Measurements from ENCODE around the gene CLK4. TPM values are rescaled to one million over a fixed set of nuclear protein-coding genes. Genes with fewer than 3 reads are reported as not detected.
A peak's percentile ranks its signal among the peaks of the same experiment; 100 is the strongest.

Gene CLK4
- total RNA-seq, 4 donors from 2014 or later = 18.4 to 38.3 (median 34.2) TPM

GRCh38 chr5:178573216-178573615 is 53.6 kb downstream of the CLK4 start:
- intact Hi-C loops (cut with DNase I; ENCODE audit: low total_unique reads) = no loop called here
- WGBS, 2 donors = 73% methylated on average over 7 of the region's 7 CpGs

GRCh38 chr5:178572617-178573016 is 54.2 kb downstream of the CLK4 start:
- 93 to 96% methylated on average over 4 of the region's 4 CpGs for WGBS, 2 donors
- no peak overlapping the region for H3K4me3 ChIP-seq (ENCODE audit: low read depth, poor library complexity, severe bottlenecking)
- intact Hi-C loops (cut with DNase I; ENCODE audit: low total_unique reads) = no loop called here
- no peak for DNase-seq (ENCODE audit: low spot score in 2 of 2)
- TF ChIP-seq POLR2A (IDR thresholded peaks at IDR 0.05) (no peak), CTCF (IDR thresholded peaks at IDR 0.05) (no peak)

More at GRCh38 chr5:178573216-178573615, 53.6 kb downstream of the CLK4 start:
- DNase-seq (ENCODE audit: low spot score in 2 of 2) = peak in 1 of 2 donors; percentile 14
- H3K4me3 ChIP-seq (ENCODE audit: low read depth, poor library complexity, severe bottlenecking) = no peak overlapping the region
- TF ChIP-seq POLR2A (IDR thresholded peaks at IDR 0.05) (no peak), CTCF (IDR thresholded peaks at IDR 0.05) (no peak)

GRCh38 chr5:178569485-178569884 is 57.4 kb downstream of the CLK4 start:
- DNase-seq (ENCODE audit: low spot score in 2 of 2) = no peak
- no peak for TF ChIP-seq POLR2A (IDR thresholded peaks at IDR 0.05)
- no peak for TF ChIP-seq CTCF (IDR thresholded peaks at IDR 0.05)
- no peak overlapping the region for H3K4me3 ChIP-seq (ENCODE audit: low read depth, poor library complexity, severe bottlenecking)
- WGBS, 2 donors = 47 to 84% methylated on average over 2 of the region's 2 CpGs
- intact Hi-C loops (cut with DNase I; ENCODE audit: low total_unique reads) = no loop called here

GRCh38 chr5:178564811-178565550 is 61.9 kb downstream of the CLK4 start:
- DNase-seq (ENCODE audit: low spot score in 2 of 2) = no peak

GRCh38 chr5:178564397-178564796 is 62.5 kb downstream of the CLK4 start:
- DNase-seq (ENCODE audit: low spot score in 2 of 2) = no peak
- intact Hi-C loops (cut with DNase I; ENCODE audit: low total_unique reads) = no loop called here
- H3K4me3 ChIP-seq (ENCODE audit: low read depth, poor library complexity, severe bottlenecking) = no peak overlapping the region
- TF ChIP-seq POLR2A (IDR thresholded peaks at IDR 0.05) (no peak), CTCF (IDR thresholded peaks at IDR 0.05) (no peak)
- WGBS, 2 donors = 17 to 18% methylated on average over 4 of the region's 4 CpGs

More at GRCh38 chr5:178564811-178565550, 61.9 kb downstream of the CLK4 start:
- 55 to 57% methylated on average over 12 of the region's 12 CpGs for WGBS, 2 donors
- H3K4me3 ChIP-seq (ENCODE audit: low read depth, poor library complexity, severe bottlenecking) = no peak overlapping the region
- TF ChIP-seq CTCF (IDR thresholded peaks at IDR 0.05) (no peak), POLR2A (IDR thresholded peaks at IDR 0.05) (no peak)
- intact Hi-C loops (cut with DNase I; ENCODE audit: low total_unique reads) = no loop called here

GRCh38 chr5:178563621-178564020 is 63.2 kb downstream of the CLK4 start:
- H3K4me3 ChIP-seq (ENCODE audit: low read depth, poor library complexity, severe bottlenecking) = no peak overlapping the region
- WGBS, 2 donors = 81 to 87% methylated on average over 8 of the region's 8 CpGs
- intact Hi-C loops (cut with DNase I; ENCODE audit: low total_unique reads) = no loop called here
- TF ChIP-seq CTCF (IDR thresholded peaks at IDR 0.05) (no peak), POLR2A (IDR thresholded peaks at IDR 0.05) (no peak)
- DNase-seq (ENCODE audit: low spot score in 2 of 2) = no peak
